ENCODE results near the gene CD300LG. TPM values are rescaled to one million over a fixed set of nuclear protein-coding genes. Genes with fewer than 3 reads are reported as not detected.
A peak's percentile ranks its signal among the peaks of the same experiment; 100 is the strongest.

The CD300LG gene
- total RNA-seq, 3 donors from 2014 or later (not counting 1 experiment from before 2014, with no cell fraction given), result not detected

- Mint-ChIP-seq H3K4me1 (peaks cover 10 to 13% of the 10 kb centered on the region in 2 donors), H3K36me3 (no peaks in the 10 kb centered on the region), H3K27ac (no peak overlapping the region), H3K4me3 (peak overlapping the region; percentile 63), H3K9me3 (no peaks in the 10 kb centered on the region), H3K27me3 (ENCODE audit: low read depth in 2 of 2) (peaks cover 24 to 32% of the 10 kb centered on the region in 2 donors)
- H3K4me1 ChIP-seq (ENCODE audit: control insufficient read depth, insufficient read depth, low read length), result peaks cover 12% of the 10 kb centered on the region
- H3K27me3 ChIP-seq (ENCODE audit: control insufficient read depth, insufficient read depth, low read length), result peaks cover 20% of the 10 kb centered on the region
- ATAC-seq (peak; percentile 11 to 31 (median 27)), DNase-seq (peak in 1 of 2 donors; percentile 26)
- H3K36me3 ChIP-seq (ENCODE audit: control insufficient read depth, insufficient read depth, low read length), result no peaks in the 10 kb centered on the region
- 13% methylated on average over 50 of the region's 51 CpGs for WGBS (ENCODE audit: insufficient coverage)
- no peak for TF ChIP-seq CTCF (IDR thresholded peaks at IDR 0.05)
- intact Hi-C loops (cut with micrococcal nuclease), result no loop called here
- H3K4me3 ChIP-seq (ENCODE audit: low read length), result no peak overlapping the region
- no peaks in the 10 kb centered on the region for H3K9me3 ChIP-seq (ENCODE audit: control insufficient read depth, insufficient read depth, low read length)
- H3K27ac ChIP-seq (ENCODE audit: low read length), result no peak overlapping the region
Measured at GRCh38 chr17:43832168-43832975, 14.6 kb upstream of the CD300LG start.

DNA sequence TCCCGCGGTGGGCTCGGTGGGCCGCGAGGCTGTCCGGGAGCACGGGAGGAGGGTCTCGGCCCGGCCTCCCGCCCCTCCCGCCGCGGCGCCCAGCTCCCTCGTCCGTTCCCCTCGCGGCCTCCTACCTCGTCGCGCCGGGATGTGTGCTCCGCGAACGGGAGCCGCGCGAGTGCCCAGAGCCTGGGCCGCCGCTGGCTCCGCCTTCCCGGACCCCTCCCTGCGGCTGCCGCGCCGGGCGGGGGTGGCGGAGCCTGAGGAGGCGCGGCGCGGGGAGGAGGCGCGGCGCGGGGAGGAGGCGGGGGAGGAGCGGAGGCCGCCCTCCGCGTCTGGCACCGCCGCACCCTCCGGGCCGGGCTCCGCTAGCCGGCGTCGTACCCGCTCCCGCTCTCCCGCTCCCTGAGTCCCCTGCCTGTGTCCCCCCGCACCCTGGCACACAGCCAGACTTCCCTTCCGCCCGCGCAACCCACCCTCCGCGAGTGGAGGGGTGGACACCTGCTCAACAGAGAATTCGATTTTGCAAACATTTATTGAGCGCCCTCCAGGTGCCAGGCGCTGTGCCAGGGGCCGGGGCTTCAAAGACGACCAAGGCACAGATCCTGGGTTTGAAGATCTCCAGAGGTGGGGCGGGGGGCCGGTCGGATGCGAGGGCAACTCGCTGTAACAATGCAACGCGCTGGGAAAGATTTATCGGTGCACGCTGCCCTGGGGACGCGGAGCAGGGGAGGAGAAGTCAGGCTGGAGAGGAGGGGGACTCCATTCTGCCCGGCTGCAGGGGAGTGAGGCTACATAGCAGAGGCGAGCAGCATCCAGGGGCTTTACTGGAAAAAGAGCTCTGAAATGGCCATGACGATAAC lies 13.8 kb upstream of the CD300LG start, which contains the start of gene MPP3:
Gene MPP3 (minus strand): TSS at position 171 of the 854 bp plus-strand sequence. CDS start 1,240 bp downstream, outside the sequence.
- H3K36me3 Mint-ChIP-seq, result no peaks in the 10 kb centered on the region
- ATAC-seq, result peak; percentile 80 to 97 (median 94)
- no peak for TF ChIP-seq CTCF (IDR thresholded peaks at IDR 0.05)
- H3K4me1 Mint-ChIP-seq, result peaks cover 10 to 13% of the 10 kb centered on the region in 2 donors
- H3K4me3 ChIP-seq (ENCODE audit: low read length), result peak within 1 kb of the TSS; percentile 41
- no peaks in the 10 kb centered on the region for H3K9me3 Mint-ChIP-seq
- intact Hi-C loops (cut with micrococcal nuclease), result no loop called here
- H3K36me3 ChIP-seq (ENCODE audit: control insufficient read depth, insufficient read depth, low read length), result no peaks in the 10 kb centered on the region
- peaks cover 12% of the 10 kb centered on the region for H3K4me1 ChIP-seq (ENCODE audit: control insufficient read depth, insufficient read depth, low read length)
- peaks cover 20% of the 10 kb centered on the region for H3K27me3 ChIP-seq (ENCODE audit: control insufficient read depth, insufficient read depth, low read length)
- no peak within 1 kb of the TSS for H3K27ac Mint-ChIP-seq
- DNase-seq, result peak; percentile 27 to 72
- peaks cover 24 to 34% of the 10 kb centered on the region in 2 donors for H3K27me3 Mint-ChIP-seq (ENCODE audit: low read depth in 2 of 2)
- no peak within 1 kb of the TSS for H3K27ac ChIP-seq (ENCODE audit: low read length)
- no peaks in the 10 kb centered on the region for H3K9me3 ChIP-seq (ENCODE audit: control insufficient read depth, insufficient read depth, low read length)
- WGBS (ENCODE audit: insufficient coverage), result 2% methylated on average over 87 of the region's 87 CpGs
- peak within 1 kb of the TSS; percentile 76 for H3K4me3 Mint-ChIP-seq

- peaks cover 10 to 13% of the 10 kb centered on the region in 2 donors for H3K4me1 Mint-ChIP-seq
- no peak overlapping the region for H3K4me3 ChIP-seq (ENCODE audit: low read length)
- no peak overlapping the region for H3K27ac ChIP-seq (ENCODE audit: low read length)
- no peaks in the 10 kb centered on the region for H3K9me3 Mint-ChIP-seq
- DNase-seq (no peak), ATAC-seq (no peak)
- no peak for TF ChIP-seq CTCF (IDR thresholded peaks at IDR 0.05)
- H3K27me3 Mint-ChIP-seq (ENCODE audit: low read depth in 2 of 2), result peaks cover 25 to 34% of the 10 kb centered on the region in 2 donors
- H3K9me3 ChIP-seq (ENCODE audit: control insufficient read depth, insufficient read depth, low read length), result no peaks in the 10 kb centered on the region
- no peak overlapping the region for H3K27ac Mint-ChIP-seq
- no peaks in the 10 kb centered on the region for H3K36me3 Mint-ChIP-seq
- 85% methylated on average over 2 of the region's 2 CpGs for WGBS (ENCODE audit: insufficient coverage)
- H3K4me1 ChIP-seq (ENCODE audit: control insufficient read depth, insufficient read depth, low read length), result peaks cover 12% of the 10 kb centered on the region
- peak overlapping the region; percentile 76 for H3K4me3 Mint-ChIP-seq
- intact Hi-C loops (cut with micrococcal nuclease), result no loop called here
- H3K36me3 ChIP-seq (ENCODE audit: control insufficient read depth, insufficient read depth, low read length), result no peaks in the 10 kb centered on the region
- peaks cover 20% of the 10 kb centered on the region for H3K27me3 ChIP-seq (ENCODE audit: control insufficient read depth, insufficient read depth, low read length)
Measured at GRCh38 chr17:43834106-43834505, 12.9 kb upstream of the CD300LG start.

All from natural killer cell (primary cell).